Measurements from ENCODE around the gene ZFAND5.
A peak's percentile ranks its signal among the peaks of the same experiment; 100 is the strongest.

Gene ZFAND5

GRCh38 chr9:72364679-72365524 lies at the start of gene ZFAND5:
TSS of gene ZFAND5 (minus strand) at chr9:72365208. CDS start at chr9:72360778, 4,430 bp downstream.
- intact Hi-C loops (cut with DNase I): loop anchor here (5.0 kb wide), 1 partner anchor 227 kb away; no protein-coding TSS in a partner anchor

GRCh38 chr9:72412483-72413040 lies 47.6 kb upstream of the ZFAND5 start:
- no peak for DNase-seq
- intact Hi-C loops (cut with DNase I): no loop called here

More at GRCh38 chr9:72364679-72365524, at the start of gene ZFAND5:
- peak; percentile 96 to 100 (median 99) for DNase-seq

- DNase-seq: no peak
- intact Hi-C loops (cut with DNase I): no loop called here
These were observed 45.2 kb upstream of the ZFAND5 start for GRCh38 chr9:72410214-72410613.

- intact Hi-C loops (cut with DNase I): loop anchor here (10.0 kb wide), 1 partner anchor 58 kb away; no protein-coding TSS in a partner anchor
- DNase-seq: no peak
These were observed 42.1 kb upstream of the ZFAND5 start for GRCh38 chr9:72407114-72407513.

- DNase-seq: no peak
- intact Hi-C loops (cut with DNase I): loop anchor here (10.0 kb wide), 1 partner anchor 62 kb away; no protein-coding TSS in a partner anchor
These were observed 37.7 kb upstream of the ZFAND5 start for GRCh38 chr9:72402744-72403143.

- intact Hi-C loops (cut with DNase I): loop anchor here (10.0 kb wide), 1 partner anchor 63 kb away; no protein-coding TSS in a partner anchor
- DNase-seq: peak in 1 of 42 donors; percentile 14
These were observed 36.4 kb upstream of the ZFAND5 start for GRCh38 chr9:72401396-72401795.

GRCh38 chr9:72400866-72401265 lies 35.9 kb upstream of the ZFAND5 start:
- intact Hi-C loops (cut with DNase I): loop anchor here (10.0 kb wide), 1 partner anchor 64 kb away; no protein-coding TSS in a partner anchor
- DNase-seq: no peak

GRCh38 chr9:72399391-72399790 lies 34.4 kb upstream of the ZFAND5 start:
- intact Hi-C loops (cut with DNase I): no loop called here

GRCh38 chr9:72396247-72397091 lies 31.5 kb upstream of the ZFAND5 start:
- no peak for DNase-seq
- intact Hi-C loops (cut with DNase I): no loop called here

More at GRCh38 chr9:72399391-72399790, 34.4 kb upstream of the ZFAND5 start:
- DNase-seq: no peak

GRCh38 chr9:72394066-72394465 lies 29.1 kb upstream of the ZFAND5 start:
- no peak for DNase-seq
- intact Hi-C loops (cut with DNase I): no loop called here

- no peak for DNase-seq
- intact Hi-C loops (cut with DNase I): no loop called here
These were observed 25.9 kb upstream of the ZFAND5 start for GRCh38 chr9:72390907-72391306.

GRCh38 chr9:72386186-72386585 lies 21.2 kb upstream of the ZFAND5 start:
- intact Hi-C loops (cut with DNase I): no loop called here

GRCh38 chr9:72384710-72385485 lies 19.9 kb upstream of the ZFAND5 start:
- intact Hi-C loops (cut with DNase I): no loop called here
- DNase-seq: no peak

More at GRCh38 chr9:72386186-72386585, 21.2 kb upstream of the ZFAND5 start:
- DNase-seq: no peak

GRCh38 chr9:72383978-72384709 lies 19.1 kb upstream of the ZFAND5 start:
- DNase-seq: no peak
- intact Hi-C loops (cut with DNase I): no loop called here

- DNase-seq: no peak
- intact Hi-C loops (cut with DNase I): no loop called here
These were observed 17.4 kb upstream of the ZFAND5 start for GRCh38 chr9:72382405-72382804.

- DNase-seq: no peak
- intact Hi-C loops (cut with DNase I): no loop called here
These were observed 12.0 kb upstream of the ZFAND5 start for GRCh38 chr9:72377041-72377440.

- no peak for DNase-seq
- intact Hi-C loops (cut with DNase I): no loop called here
These were observed 6.1 kb upstream of the ZFAND5 start for GRCh38 chr9:72371151-72371550.

Data from head of caudate nucleus (tissue), 42 donors.